Ishikawa (cell line): ENCODE data around the gene DHRSX.
A peak's percentile ranks its signal among the peaks of the same experiment; 100 is the strongest.

Experiments used
- CEBPB ChIP-seq: IDR thresholded peaks from 2 replicates; pipeline ENCODE4 v1.6.1; 2012
- CREB1 ChIP-seq: IDR thresholded peaks from 2 replicates; pipeline ENCODE4 v1.6.1; 2012; ENCODE audit warnings: low read depth
- EGR1 ChIP-seq: IDR thresholded peaks from 2 replicates; pipeline ENCODE4 v1.6.1; 2012
- EP300 ChIP-seq: IDR thresholded peaks from 2 replicates; pipeline ENCODE4 v1.6.1; 2012; ENCODE audit warnings: borderline replicate concordance
- FOXM1 ChIP-seq: IDR thresholded peaks from 2 replicates; pipeline ENCODE4 v1.6.1; 2012; ENCODE audit warnings: low read depth, borderline replicate concordance
- NFIC ChIP-seq: IDR thresholded peaks from 2 replicates; pipeline ENCODE4 v1.6.1; 2012
- RAD21 ChIP-seq: IDR thresholded peaks from 2 replicates; pipeline ENCODE4 v1.6.1; 2012; ENCODE audit warnings: low read depth
- TAF1 ChIP-seq: IDR thresholded peaks from 2 replicates; pipeline ENCODE4 v1.6.1; 2012; ENCODE audit warnings: low read depth, mild to moderate bottlenecking
- TCF12 ChIP-seq: IDR thresholded peaks from 2 replicates; pipeline ENCODE4 v1.6.1; 2012; ENCODE audit warnings: low read depth
- TEAD4 ChIP-seq: IDR thresholded peaks from 2 replicates; pipeline ENCODE4 v1.6.1; 2012
- YY1 ChIP-seq: IDR thresholded peaks from 2 replicates; pipeline ENCODE4 v1.6.1; 2012; ENCODE audit warnings: low read depth
- ZBTB7A ChIP-seq: IDR thresholded peaks from 2 replicates; pipeline ENCODE4 v1.6.1; 2012; ENCODE audit warnings: low read depth
- TF ChIP-seq, protein P1 (sequence below): IDR thresholded peaks from 2 replicates; pipeline ENCODE4 v1.6.1; 2012; ENCODE audit warnings: low read depth, mild to moderate bottlenecking
- TF ChIP-seq, protein P2 (sequence below): IDR thresholded peaks from 2 replicates; pipeline ENCODE4 v1.6.1; 2012
- TF ChIP-seq, protein P3 (sequence below): IDR thresholded peaks from 2 replicates; pipeline ENCODE4 v1.6.1; 2012

Gene DHRSX

DNA sequence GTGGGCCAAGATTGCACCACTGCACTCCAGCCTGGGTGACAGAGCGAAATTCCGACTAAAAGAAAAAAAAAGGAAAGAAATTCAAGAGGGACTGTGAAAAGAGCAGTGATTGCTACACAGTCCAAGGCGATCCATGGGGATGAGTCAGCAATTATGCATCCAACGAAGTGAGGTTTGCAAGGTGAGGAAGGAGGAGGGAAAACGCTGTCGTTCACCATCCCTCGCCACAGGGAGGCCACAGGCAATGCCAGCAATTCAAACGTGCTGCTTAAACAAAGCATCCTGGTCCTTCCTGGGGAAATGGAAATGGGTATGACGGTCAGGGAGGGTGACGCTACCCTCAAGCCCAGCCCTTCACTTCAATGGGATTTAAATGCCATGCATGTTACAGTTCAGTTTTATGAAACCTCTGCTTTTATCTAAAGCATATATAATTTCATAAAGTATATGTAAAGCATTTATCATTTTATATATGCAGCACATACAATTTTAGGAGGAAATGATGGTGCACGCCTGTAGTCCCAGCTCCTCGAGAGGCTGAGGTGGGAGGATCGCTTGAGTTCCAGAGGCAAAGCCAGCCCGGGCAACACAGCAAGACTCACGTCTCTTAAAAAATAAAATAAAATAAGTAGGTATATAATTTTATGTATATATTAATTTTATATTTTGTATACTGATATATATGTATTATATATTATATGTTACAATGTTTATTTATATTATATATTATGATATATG, 108.7 kb downstream of the DHRSX start:
- TF ChIP-seq CEBPB, result peak; percentile 84
- TF ChIP-seq EGR1, result no peak
- TF ChIP-seq TEAD4, result peak; percentile 80
- TF ChIP-seq RAD21, result peak; percentile 17; the same call in 1 of the 2 replicates
- no peak for TF ChIP-seq YY1
- TF ChIP-seq NFIC, result peak; percentile 62
- TF ChIP-seq, protein P1, sequence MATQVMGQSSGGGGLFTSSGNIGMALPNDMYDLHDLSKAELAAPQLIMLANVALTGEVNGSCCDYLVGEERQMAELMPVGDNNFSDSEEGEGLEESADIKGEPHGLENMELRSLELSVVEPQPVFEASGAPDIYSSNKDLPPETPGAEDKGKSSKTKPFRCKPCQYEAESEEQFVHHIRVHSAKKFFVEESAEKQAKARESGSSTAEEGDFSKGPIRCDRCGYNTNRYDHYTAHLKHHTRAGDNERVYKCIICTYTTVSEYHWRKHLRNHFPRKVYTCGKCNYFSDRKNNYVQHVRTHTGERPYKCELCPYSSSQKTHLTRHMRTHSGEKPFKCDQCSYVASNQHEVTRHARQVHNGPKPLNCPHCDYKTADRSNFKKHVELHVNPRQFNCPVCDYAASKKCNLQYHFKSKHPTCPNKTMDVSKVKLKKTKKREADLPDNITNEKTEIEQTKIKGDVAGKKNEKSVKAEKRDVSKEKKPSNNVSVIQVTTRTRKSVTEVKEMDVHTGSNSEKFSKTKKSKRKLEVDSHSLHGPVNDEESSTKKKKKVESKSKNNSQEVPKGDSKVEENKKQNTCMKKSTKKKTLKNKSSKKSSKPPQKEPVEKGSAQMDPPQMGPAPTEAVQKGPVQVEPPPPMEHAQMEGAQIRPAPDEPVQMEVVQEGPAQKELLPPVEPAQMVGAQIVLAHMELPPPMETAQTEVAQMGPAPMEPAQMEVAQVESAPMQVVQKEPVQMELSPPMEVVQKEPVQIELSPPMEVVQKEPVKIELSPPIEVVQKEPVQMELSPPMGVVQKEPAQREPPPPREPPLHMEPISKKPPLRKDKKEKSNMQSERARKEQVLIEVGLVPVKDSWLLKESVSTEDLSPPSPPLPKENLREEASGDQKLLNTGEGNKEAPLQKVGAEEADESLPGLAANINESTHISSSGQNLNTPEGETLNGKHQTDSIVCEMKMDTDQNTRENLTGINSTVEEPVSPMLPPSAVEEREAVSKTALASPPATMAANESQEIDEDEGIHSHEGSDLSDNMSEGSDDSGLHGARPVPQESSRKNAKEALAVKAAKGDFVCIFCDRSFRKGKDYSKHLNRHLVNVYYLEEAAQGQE, result no peak
- no peak for TF ChIP-seq CREB1
- TF ChIP-seq ZBTB7A, result no peak
- peak; percentile 30; the same call in 1 of the 2 replicates for TF ChIP-seq FOXM1
- peak; percentile 13; the same call in 1 of the 2 replicates for TF ChIP-seq TCF12
- TF ChIP-seq, protein P2, sequence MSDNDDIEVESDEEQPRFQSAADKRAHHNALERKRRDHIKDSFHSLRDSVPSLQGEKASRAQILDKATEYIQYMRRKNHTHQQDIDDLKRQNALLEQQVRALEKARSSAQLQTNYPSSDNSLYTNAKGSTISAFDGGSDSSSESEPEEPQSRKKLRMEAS, result peak; percentile 67
- TF ChIP-seq TAF1, result no peak
- TF ChIP-seq EP300, result peak; percentile 49; the same call in 1 of the 2 replicates
- TF ChIP-seq, protein P3, sequence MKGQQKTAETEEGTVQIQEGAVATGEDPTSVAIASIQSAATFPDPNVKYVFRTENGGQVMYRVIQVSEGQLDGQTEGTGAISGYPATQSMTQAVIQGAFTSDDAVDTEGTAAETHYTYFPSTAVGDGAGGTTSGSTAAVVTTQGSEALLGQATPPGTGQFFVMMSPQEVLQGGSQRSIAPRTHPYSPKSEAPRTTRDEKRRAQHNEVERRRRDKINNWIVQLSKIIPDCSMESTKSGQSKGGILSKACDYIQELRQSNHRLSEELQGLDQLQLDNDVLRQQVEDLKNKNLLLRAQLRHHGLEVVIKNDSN, result no peak

DNA sequence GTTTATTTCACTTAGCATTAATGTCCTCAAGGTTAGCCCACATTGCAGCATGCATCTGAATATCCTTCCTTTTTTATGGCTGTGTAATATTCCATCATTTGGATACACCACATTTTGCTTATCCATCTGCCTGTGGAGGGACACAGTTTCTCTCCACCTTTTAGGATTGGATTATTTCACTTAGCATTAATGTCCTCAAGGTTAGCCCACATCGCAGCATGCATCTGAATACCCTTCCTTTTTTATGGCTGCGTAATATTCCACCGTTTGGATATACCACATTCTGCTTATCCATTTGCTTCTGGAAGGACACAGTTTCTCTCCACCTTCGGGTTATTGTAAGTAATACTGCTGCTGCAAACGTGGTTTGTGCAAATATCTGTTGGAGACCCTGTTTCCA, 110.0 kb downstream of the DHRSX start:
- TF ChIP-seq, protein P2, result no peak
- TF ChIP-seq EGR1 (no peak), RAD21 (no peak), TEAD4 (no peak), FOXM1 (no peak), CEBPB (no peak), CREB1 (no peak), YY1 (no peak), ZBTB7A (no peak), NFIC (no peak), TAF1 (no peak), TCF12 (no peak), EP300 (no peak)
- TF ChIP-seq, protein P1, result no peak
- TF ChIP-seq, protein P3, result no peak

DNA sequence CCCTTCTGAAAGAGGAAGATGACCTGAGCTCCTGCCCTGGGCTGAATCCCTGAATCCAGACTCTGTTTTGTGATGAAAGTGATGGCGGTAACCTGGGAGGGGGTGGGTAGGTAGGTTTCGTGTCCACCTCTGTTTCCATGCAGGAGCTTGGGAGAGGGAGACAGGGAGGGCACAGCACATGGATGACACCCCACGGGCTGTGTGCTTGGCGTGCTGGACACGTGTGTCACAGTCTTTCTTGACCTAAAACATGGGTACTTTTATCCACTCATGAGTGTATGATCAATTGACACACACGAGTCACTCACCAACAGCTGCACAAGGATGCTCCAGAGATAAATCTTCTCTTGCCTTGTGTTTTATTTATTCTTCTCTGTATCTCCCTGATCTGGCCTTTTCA, 111.5 kb downstream of the DHRSX start:
- TF ChIP-seq, protein P2, result no peak
- TF ChIP-seq YY1 (no peak), EGR1 (no peak), RAD21 (no peak), TCF12 (no peak), TEAD4 (no peak), ZBTB7A (no peak), TAF1 (no peak), CREB1 (no peak), EP300 (no peak), FOXM1 (no peak), NFIC (no peak)
- TF ChIP-seq, protein P3, result no peak

DNA sequence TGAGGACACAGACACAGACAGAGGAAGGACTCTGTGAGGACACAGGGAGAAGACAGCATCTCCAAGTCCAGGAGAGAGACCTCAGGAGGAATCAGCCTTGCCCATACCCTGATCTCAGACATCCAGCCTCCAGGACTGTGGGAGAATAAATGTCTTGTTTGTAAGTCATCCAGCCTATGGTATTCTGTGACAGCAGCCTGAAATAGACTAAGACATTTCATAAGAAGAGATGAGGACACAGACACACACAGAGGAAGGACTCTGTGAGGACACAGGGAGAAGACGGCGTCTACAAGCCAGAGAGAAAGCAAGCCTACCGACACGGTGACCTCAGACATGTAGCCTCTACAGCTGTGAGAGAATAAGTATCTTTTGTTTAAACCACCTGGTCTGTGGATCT, 112.1 kb downstream of the DHRSX start:
- TF ChIP-seq YY1 (no peak), TEAD4 (no peak), TAF1 (no peak), ZBTB7A (no peak), EGR1 (no peak)
- TF ChIP-seq, protein P3, result no peak
